Cardiac fibroblast (primary cell): Measurements from ENCODE around the gene MICAL2.

Experiments used
- DNase-seq, 2 donors: peaks; one replicate each; pipeline versions ENCODE4 v3.0.0 to v3.0.0-alpha.2; 2010; ENCODE audit warnings: low read depth in 2 of 2
- H3K4me3 ChIP-seq, 2 donors: replicated peaks in 1 of 2; 1 replicate in 1 of 2; 2 replicates in 1 of 2; pipeline ENCODE4 v1.5.1; 2011; ENCODE audit warnings: low read depth in 2 of 2, low read length in 2 of 2, mild to moderate bottlenecking in 2 of 2, moderate library complexity in 1 of 2
- CTCF ChIP-seq: IDR thresholded peaks from one replicate; pipeline ENCODE4 v1.5.1; 2011; ENCODE audit warnings: low read depth, mild to moderate bottlenecking, low read length, inconsistent platforms

The MICAL2 gene

GRCh38 chr11:12207384-12208150, 97.2 kb downstream of the MICAL2 start:
- TF ChIP-seq CTCF, result no peak

GRCh38 chr11:12209096-12209495, 98.7 kb downstream of the MICAL2 start:
- no peak for DNase-seq
- no peak overlapping the region for H3K4me3 ChIP-seq
- no peak for TF ChIP-seq CTCF

More at GRCh38 chr11:12207384-12208150, 97.2 kb downstream of the MICAL2 start:
- H3K4me3 ChIP-seq, result no peak overlapping the region
- DNase-seq, result no peak

GRCh38 chr11:12210200-12210599, 99.8 kb downstream of the MICAL2 start:
- no peak for DNase-seq
- TF ChIP-seq CTCF, result no peak
- H3K4me3 ChIP-seq, result no peak overlapping the region

GRCh38 chr11:12211331-12212065, 101.1 kb downstream of the MICAL2 start:
- DNase-seq, result no peak
- TF ChIP-seq CTCF, result no peak
- no peak overlapping the region for H3K4me3 ChIP-seq

GRCh38 chr11:12212174-12212820, 101.9 kb downstream of the MICAL2 start:
- H3K4me3 ChIP-seq, result no peak overlapping the region
- no peak for TF ChIP-seq CTCF
- DNase-seq, result no peak

GRCh38 chr11:12212821-12213185, 102.4 kb downstream of the MICAL2 start:
- no peak for DNase-seq
- no peak overlapping the region for H3K4me3 ChIP-seq
- no peak for TF ChIP-seq CTCF
